Transverse colon (tissue), 4 donors: ENCODE results near the gene UIMC1.

ENCODE experiments used
- EP300 ChIP-seq: sonication (generic); formaldehyde crosslinking; IDR thresholded peaks from one replicate; pipeline ENCODE4 v1.6.1; 2017; ENCODE audit warnings: antibody characterized with exemption, low read depth
- POLR2A ChIP-seq: fragments of 450-650 bp; IDR thresholded peaks from one replicate; pipeline ENCODE4 v1.6.1; 2016; ENCODE audit warnings: antibody characterized with exemption, mild to moderate bottlenecking, moderate library complexity
- POLR2AphosphoS5 ChIP-seq, 3 donors: sonication (generic); formaldehyde crosslinking; IDR thresholded peaks; one replicate each; pipeline ENCODE4 v1.6.1; 2016; ENCODE audit warnings: antibody characterized with exemption in 3 of 3
- TF ChIP-seq, protein P1 (sequence below), 5 experiments: fragments of 200-600 bp in 3 of 5; fragments of 450-650 bp in 2 of 5; sonication (generic) in 3 of 5; IDR thresholded peaks; 1 replicate in 2 of 5; 2 replicates in 3 of 5; pipeline ENCODE4 v1.5.1; 2016 to 2017; ENCODE audit warnings: antibody characterized with exemption in 5 of 5, inconsistent platforms in 3 of 5, mild to moderate bottlenecking in 2 of 5, moderate library complexity in 1 of 5

GRCh38 chr5:176899296-176899891 is 107.2 kb downstream of the UIMC1 start, which contains the start of gene HK3:
- TF ChIP-seq POLR2A (no peak), POLR2AphosphoS5 (IDR thresholded peaks at IDR 0.05) (peak in 1 of 3 donors; percentile 22), EP300 (no peak)
- TF ChIP-seq, protein P1, sequence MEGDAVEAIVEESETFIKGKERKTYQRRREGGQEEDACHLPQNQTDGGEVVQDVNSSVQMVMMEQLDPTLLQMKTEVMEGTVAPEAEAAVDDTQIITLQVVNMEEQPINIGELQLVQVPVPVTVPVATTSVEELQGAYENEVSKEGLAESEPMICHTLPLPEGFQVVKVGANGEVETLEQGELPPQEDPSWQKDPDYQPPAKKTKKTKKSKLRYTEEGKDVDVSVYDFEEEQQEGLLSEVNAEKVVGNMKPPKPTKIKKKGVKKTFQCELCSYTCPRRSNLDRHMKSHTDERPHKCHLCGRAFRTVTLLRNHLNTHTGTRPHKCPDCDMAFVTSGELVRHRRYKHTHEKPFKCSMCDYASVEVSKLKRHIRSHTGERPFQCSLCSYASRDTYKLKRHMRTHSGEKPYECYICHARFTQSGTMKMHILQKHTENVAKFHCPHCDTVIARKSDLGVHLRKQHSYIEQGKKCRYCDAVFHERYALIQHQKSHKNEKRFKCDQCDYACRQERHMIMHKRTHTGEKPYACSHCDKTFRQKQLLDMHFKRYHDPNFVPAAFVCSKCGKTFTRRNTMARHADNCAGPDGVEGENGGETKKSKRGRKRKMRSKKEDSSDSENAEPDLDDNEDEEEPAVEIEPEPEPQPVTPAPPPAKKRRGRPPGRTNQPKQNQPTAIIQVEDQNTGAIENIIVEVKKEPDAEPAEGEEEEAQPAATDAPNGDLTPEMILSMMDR (IDR thresholded peaks at IDR 0.05), result no peak
